Activated naive CD8-positive, alpha-beta T cell treated with anti-CD3 and anti-CD28 coated beads for 36 hours (primary cell): Measurements from ENCODE around the gene DENND10. TPM values are rescaled to one million over a fixed set of nuclear protein-coding genes. Genes with fewer than 3 reads are reported as not detected.
A peak's percentile ranks its signal among the peaks of the same experiment; 100 is the strongest.
"Not testable (repeated sequence)": the region's sequence is repeated elsewhere in the genome, so short reads cannot be mapped to it uniquely, and the experiment has no call there.

Experiments
- DNase-seq: peaks from one replicate; pipeline ENCODE4 v3.0.0; 2021
- H3K27ac Mint-ChIP-seq: one replicate; pipeline ENCODE4 v1.8.0; 2022; ENCODE audit warnings: mild to moderate bottlenecking, moderate library complexity, mixed read lengths
- H3K27me3 Mint-ChIP-seq: one replicate; pipeline ENCODE4 v1.8.0; 2022; ENCODE audit warnings: mild to moderate bottlenecking, mixed read lengths
- H3K36me3 Mint-ChIP-seq: one replicate; pipeline ENCODE4 v1.8.0; 2021; ENCODE audit warnings: mild to moderate bottlenecking, mixed read lengths
- H3K4me1 Mint-ChIP-seq: one replicate; pipeline ENCODE4 v1.8.0; 2021; ENCODE audit warnings: mixed read lengths
- H3K4me3 Mint-ChIP-seq: one replicate; pipeline ENCODE4 v1.8.0; 2022; ENCODE audit warnings: mild to moderate bottlenecking, moderate library complexity, mixed read lengths
- H3K9me3 Mint-ChIP-seq: one replicate; pipeline ENCODE4 v1.8.0; 2022; ENCODE audit warnings: mixed read lengths
- total RNA-seq, 2 experiments: library from RNA; stranded (reverse); gene quantifications; one replicate each; pipeline ENCODE4 v1.2.3, GENCODE V29; 2021

DENND10 gene
- total RNA-seq, 2 experiments from 2014 or later: 14.6 to 17.8 TPM

DNA sequence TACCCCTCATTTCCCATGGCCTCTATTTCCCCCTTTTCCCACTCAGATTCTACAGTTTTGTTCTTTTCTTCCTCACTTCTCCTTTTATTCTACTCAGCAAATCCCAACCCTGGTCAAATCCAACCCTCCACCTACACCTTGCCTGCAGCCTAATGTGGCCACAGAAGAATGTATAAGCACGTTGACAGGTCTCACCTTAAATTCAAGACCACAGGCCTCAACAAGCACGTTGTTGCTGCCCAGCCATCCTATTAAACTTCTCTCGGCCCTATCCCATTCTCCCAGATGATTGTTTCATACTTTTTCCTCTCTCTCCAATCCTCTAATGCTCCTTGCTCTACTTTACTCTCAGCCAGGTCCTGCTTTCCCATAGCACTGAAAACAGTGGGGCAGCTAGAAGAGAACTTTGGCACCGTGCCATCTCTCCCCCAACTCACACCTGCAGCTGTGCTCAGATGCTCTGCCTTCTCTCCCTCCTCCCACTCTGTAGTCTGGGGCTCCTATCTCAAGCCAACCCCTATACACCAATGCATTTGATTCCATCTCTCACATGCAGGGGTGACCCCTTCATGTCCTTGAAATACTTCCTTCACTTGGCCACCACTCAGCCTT lies 16.5 kb upstream of the DENND10 start:
- no peak overlapping the region for H3K27ac Mint-ChIP-seq
- peaks cover 14% of the 10 kb centered on the region for H3K4me1 Mint-ChIP-seq
- H3K27me3 Mint-ChIP-seq: no peaks in the 10 kb centered on the region
- DNase-seq: no peak
- no peaks in the 10 kb centered on the region for H3K36me3 Mint-ChIP-seq
- no peaks in the 10 kb centered on the region for H3K9me3 Mint-ChIP-seq
- H3K4me3 Mint-ChIP-seq: no peak overlapping the region

DNA sequence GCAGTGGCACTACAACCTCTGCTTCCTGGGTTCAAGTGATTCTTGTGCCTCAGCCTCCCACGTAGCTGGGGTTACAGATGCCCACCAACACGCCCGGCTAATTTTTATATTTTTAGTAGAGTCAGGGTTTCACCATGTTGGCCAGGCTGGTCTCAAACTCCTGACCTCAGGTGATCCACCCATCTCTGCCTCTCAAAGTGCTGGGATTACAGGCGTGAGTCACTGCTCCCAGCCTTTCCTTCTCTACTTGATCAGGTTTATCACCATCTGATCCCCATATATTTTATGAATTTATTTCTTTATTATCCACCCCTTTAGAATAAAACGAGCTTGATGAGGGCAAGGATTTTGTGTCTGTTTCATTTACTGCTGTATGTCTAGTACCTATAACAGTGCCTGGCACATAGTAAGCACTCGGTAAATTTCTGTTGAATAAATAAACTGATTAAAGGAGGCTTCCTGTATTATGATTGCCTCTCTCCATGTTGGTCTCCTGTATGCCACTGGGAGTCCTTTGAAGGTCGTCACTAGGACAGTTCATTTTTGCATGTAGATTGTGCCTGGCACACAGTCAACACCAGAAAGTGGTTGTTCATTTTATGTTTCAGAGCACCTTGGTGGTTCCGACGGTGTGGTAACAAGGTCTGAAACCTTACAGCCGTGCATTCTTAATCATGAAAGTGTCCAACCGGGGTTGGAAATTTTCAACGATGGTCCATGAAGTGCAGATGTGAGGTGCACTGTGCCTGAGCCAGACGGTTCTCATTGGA lies 13.7 kb upstream of the DENND10 start:
- H3K36me3 Mint-ChIP-seq: no peaks in the 10 kb centered on the region
- no peak overlapping the region for H3K4me3 Mint-ChIP-seq
- peaks cover 13% of the 10 kb centered on the region for H3K4me1 Mint-ChIP-seq
- H3K27ac Mint-ChIP-seq: no peak overlapping the region
- H3K9me3 Mint-ChIP-seq: no peaks in the 10 kb centered on the region
- H3K27me3 Mint-ChIP-seq: no peaks in the 10 kb centered on the region
- no peak for DNase-seq

DNA sequence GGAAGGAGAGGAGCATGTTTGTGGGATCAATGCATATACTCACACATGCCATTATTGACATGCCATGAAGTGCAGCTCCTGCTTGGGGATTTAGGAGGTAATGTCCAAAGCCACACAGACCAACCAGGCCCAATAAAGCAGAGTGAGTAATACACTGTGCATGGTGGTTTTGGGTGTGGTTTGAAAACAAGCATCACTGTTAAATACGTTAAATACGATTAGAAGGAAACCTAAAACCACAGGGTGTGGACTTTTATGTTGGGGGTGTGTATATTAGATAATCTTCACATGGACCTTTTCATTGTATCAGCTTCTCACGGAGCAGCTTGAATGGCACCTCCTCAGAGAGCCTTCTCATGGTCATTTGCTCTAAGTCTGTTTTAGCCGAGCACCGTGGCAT lies 12.9 kb upstream of the DENND10 start:
- Mint-ChIP-seq H3K9me3 (no peaks in the 10 kb centered on the region), H3K27me3 (no peaks in the 10 kb centered on the region), H3K36me3 (no peaks in the 10 kb centered on the region), H3K4me1 (peaks cover 13% of the 10 kb centered on the region), H3K4me3 (no peak overlapping the region), H3K27ac (no peak overlapping the region)
- DNase-seq: no peak

DNA sequence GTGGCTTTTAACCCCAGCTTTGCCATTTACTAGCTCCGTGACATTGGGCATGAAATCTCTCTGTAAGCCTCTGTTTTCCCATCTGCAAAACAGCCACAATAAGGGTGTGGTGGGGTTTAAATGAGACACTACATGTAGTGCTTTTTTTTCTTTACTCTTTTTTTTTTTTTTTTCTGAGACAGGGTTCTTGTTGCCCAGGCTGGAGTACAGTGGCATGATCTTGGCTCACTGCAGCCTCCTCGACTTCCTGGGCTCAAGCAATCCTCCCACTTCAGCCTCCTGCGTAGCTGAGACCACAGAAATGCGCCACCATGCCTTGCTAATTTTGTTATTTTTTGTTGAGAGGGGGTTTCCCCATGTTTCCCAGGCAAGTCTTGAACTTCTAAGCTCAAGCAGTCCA lies 8.3 kb upstream of the DENND10 start:
- Mint-ChIP-seq H3K4me3 (no peak overlapping the region), H3K27me3 (no peaks in the 10 kb centered on the region), H3K27ac (no peak overlapping the region), H3K36me3 (no peaks in the 10 kb centered on the region), H3K9me3 (no peaks in the 10 kb centered on the region), H3K4me1 (peaks cover 10% of the 10 kb centered on the region)
- no peak for DNase-seq

DNA sequence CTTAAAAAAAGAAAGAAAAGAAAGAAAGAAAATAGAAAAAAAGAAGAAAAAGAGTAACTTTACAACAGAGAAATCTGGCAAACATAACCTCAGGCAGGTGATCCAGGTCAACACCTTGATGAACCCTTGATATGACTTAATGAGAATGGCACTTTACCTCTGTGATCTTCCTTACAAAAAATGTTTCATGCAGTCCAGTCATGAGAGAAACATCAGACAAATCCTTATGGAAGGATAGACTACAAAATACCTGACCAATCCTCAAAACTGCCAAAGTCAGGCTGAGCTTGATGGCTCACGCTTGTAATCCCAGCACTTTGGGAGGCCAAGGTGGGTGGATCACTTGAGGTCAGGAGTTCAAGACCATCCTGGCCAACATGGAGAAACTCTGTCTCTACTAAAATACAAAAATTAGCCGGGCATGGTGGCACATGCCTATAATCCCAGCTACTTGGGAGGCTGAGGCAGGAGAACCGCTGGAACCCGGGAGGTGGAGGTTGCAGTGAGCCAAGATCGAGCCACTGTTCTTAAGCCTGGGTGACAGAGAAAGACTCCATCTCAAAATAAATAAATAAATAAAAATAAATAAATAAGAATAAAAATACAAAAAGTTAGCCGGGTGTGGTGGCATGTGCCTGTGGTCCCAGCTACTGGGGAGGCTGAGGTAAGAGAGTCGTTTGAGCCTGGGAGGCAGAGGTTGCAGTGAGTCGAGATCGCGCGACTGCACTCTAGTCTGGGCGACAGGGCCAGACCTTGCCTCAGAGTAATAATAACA lies 7.1 kb upstream of the DENND10 start:
- H3K9me3 Mint-ChIP-seq, H3K36me3 Mint-ChIP-seq, H3K4me3 Mint-ChIP-seq, H3K27ac Mint-ChIP-seq, DNase-seq, H3K4me1 Mint-ChIP-seq, H3K27me3 Mint-ChIP-seq: not testable (repeated sequence)

DNA sequence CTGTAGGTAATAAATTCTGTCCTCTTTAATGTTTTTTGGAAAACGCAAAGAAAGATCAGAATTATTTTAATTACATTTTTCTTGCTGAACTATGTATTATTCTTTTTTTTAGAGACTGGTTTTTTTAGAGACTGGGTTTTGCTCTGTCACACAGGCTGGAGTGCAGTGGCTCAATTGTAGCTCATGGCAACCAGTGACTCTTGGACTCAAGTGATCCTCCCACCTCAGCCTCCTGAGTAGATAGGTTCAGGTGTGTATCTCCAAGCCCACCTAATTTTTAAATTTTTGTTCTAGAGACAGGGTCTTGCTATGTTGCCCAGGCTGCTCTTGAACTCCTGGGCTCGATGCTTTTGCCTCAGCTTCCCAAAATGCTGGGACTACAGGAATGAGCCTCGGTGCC lies 5.3 kb upstream of the DENND10 start:
- Mint-ChIP-seq H3K4me1 (peaks cover 2% of the 10 kb centered on the region), H3K36me3 (no peaks in the 10 kb centered on the region), H3K4me3 (no peak overlapping the region), H3K9me3 (no peaks in the 10 kb centered on the region), H3K27ac (no peak overlapping the region), H3K27me3 (no peaks in the 10 kb centered on the region)
- DNase-seq: no peak

DNA sequence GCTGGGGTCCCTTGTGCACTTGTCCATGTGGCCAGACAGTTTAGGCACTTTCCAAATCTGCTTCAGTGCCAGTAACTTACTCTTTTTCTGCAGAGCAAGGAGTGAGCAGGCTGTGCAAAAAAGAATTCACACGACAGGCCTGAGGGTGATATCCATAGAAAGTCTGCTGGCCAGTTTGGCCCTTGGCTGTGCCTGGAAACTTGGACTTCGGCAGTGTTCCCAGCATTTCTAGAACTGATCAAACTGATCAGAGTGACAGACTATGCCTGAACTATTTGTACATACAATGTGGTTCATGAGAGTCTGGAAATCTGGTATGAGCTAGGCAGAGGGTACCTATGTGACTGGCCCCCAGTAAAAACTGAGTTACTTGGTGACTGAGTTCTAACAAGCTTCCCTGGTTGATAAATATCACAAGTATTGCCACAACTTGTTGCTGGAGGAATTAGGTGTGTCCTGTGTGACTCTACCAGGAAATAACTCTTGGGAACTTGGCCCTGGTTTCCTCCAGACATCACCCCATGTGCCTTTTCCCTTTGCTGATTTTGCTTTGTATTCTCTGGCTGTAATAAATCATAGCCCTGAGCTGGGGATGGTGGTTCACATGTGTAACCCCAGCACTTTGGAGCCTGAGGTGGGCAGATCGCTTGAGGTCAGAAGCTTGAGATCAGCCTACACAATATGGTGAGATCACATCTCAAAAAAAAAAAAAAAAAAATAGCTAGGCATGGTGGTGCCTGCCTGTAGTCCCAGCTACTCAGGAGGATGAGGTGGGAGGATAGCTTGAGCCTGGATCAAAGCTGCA lies 3.3 kb upstream of the DENND10 start:
- DNase-seq: no peak
- Mint-ChIP-seq H3K27ac (no peak overlapping the region), H3K36me3 (no peaks in the 10 kb centered on the region), H3K9me3 (no peaks in the 10 kb centered on the region), H3K27me3 (no peaks in the 10 kb centered on the region), H3K4me3 (no peak overlapping the region), H3K4me1 (peaks cover 7% of the 10 kb centered on the region)

DNA sequence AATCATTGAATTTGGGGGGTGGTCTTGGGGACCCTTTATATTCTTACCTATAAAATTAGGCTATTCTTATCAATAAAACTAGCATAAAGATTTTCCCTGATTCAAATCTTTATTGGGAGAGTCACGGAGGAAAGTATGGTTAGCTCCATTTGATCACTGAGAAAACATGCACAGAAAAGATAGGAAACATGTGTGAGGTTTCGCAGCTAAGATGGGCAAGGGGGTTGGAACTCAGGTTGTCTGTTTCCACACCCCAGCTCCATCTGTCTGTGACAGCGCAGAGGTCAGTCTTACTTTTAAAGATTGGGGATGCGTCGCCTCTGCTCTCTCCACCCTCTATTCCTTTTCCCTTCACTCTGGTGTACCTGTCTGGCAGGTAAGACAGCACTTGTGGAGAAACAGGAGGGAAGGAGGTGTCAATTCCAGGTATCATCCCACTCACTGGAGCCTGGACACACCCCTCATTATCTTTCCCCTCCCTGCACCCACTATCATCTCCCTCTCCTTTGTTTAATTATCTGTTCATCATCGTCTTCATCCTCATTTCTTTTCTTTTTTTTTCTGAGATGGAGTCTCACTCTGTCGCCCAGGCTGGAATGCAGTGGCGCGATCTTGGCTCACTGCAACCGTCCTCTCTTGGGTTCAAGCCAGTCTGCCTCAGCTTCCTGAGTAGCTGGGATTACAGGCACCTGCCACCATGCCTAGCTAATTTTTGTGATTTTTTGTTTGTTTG lies 2.4 kb upstream of the DENND10 start:
- Mint-ChIP-seq H3K36me3 (no peaks in the 10 kb centered on the region), H3K9me3 (no peaks in the 10 kb centered on the region), H3K4me1 (peaks cover 7% of the 10 kb centered on the region), H3K27ac (no peak overlapping the region), H3K27me3 (no peaks in the 10 kb centered on the region), H3K4me3 (no peak overlapping the region)
- no peak for DNase-seq

DNA sequence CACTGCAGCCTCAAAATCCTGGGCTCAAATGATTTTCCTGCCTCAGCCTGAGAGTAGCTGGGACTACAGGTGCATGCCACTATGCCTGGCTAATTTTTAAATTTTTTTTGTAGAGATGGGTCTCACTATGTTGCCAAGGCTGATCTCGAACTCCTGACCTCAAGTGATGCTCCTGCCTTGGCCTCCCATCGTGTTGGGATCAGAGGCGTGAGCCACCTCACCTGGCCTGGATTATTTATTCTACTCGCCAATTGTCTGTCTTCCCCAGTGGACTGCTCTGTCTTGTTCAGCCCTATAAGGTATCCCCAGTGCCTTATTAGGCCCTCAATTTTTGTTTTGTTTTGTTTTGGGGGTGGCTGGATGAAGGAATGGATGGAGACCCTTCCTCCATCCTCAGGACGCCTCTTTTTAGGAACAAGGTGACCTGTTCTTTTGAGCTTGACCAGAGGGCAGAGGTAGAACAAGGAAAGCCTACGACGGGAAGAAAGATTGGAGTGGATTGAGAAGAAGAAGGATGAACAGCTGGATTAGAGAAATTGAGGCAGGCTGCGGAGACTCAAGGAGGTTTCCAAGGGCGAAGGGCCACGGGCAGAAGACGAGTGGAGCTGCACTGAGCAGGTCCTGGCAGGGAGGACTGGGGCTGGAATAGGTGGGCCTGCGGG lies 541 bp upstream of the DENND10 start:
- H3K4me1 Mint-ChIP-seq: peaks cover 7% of the 10 kb centered on the region
- H3K36me3 Mint-ChIP-seq: peaks cover 2% of the 10 kb centered on the region
- H3K27ac Mint-ChIP-seq: no peak overlapping the region
- peak overlapping the region; percentile 64 for H3K4me3 Mint-ChIP-seq
- DNase-seq: no peak
- H3K9me3 Mint-ChIP-seq: no peaks in the 10 kb centered on the region
- H3K27me3 Mint-ChIP-seq: no peaks in the 10 kb centered on the region

DNA sequence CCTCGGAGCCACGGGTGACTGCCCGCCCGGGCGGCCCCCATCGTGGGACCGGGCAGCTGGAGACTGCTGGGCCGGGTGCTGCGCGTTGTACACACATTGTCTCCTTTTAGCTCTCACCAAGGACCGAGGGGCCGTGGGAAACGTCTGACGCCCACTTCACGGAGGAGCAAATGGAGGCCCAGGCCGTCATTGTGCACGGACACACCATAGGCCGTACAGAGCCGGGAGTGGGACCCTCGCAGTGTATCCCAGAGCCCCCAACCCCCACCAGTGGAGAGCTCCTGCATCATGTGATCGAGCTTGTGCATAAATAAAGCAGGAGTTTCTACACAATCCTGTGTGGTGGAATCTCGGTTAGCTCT lies 722 bp downstream of the DENND10 start:
- H3K27me3 Mint-ChIP-seq: no peaks in the 10 kb centered on the region
- peak overlapping the region; percentile 29 for H3K27ac Mint-ChIP-seq
- H3K36me3 Mint-ChIP-seq: peaks cover 3% of the 10 kb centered on the region
- DNase-seq: no peak
- peaks cover 7% of the 10 kb centered on the region for H3K4me1 Mint-ChIP-seq
- peak overlapping the region; percentile 74 for H3K4me3 Mint-ChIP-seq
- no peaks in the 10 kb centered on the region for H3K9me3 Mint-ChIP-seq

DNA sequence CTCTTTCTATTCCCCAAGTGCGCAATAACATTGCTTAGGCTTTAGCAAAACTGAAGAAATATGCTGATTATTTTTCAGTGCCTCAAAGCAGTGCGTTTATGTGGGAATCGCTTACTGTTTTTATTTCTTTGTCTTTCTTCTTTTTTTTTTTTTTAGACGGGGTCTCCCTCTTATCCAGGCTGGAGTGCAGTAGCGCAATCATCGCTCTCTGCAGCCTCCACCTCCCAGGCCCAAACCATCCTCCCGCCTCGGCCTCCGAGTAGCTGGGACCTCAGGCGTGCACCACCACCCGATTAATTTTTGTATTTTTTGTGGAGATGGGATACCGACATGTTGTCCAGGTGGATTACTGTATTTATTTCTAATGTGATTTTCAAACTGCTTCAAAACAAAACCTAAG lies 1.2 kb downstream of the DENND10 start:
- Mint-ChIP-seq H3K27me3 (no peaks in the 10 kb centered on the region), H3K36me3 (peaks cover 3% of the 10 kb centered on the region), H3K4me1 (peaks cover 7% of the 10 kb centered on the region), H3K9me3 (no peaks in the 10 kb centered on the region), H3K27ac (no peak overlapping the region), H3K4me3 (peak overlapping the region; percentile 74)
- DNase-seq: no peak

DNA sequence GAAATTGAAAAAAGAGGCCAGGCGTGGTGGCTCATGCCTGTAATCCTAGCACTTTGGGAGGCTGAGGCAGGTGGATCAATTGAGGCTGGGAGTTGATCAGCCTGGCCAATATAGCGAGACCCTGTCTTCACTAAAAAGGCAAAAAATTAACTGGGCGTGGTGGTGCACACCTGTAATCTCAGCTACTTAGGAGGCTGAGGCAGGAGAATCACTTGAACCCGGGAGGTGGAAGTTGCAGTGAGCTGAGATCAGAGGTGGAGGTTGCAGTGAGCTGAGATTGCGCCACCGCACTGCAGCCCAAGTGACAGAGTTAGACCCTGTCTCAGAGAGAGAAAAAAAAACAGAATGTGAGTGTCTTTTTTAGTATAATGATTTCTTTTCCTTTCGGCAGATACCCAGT lies 2.0 kb downstream of the DENND10 start:
- not testable (repeated sequence) for H3K27ac Mint-ChIP-seq, H3K4me3 Mint-ChIP-seq, H3K4me1 Mint-ChIP-seq, H3K36me3 Mint-ChIP-seq, H3K9me3 Mint-ChIP-seq, DNase-seq, H3K27me3 Mint-ChIP-seq

DNA sequence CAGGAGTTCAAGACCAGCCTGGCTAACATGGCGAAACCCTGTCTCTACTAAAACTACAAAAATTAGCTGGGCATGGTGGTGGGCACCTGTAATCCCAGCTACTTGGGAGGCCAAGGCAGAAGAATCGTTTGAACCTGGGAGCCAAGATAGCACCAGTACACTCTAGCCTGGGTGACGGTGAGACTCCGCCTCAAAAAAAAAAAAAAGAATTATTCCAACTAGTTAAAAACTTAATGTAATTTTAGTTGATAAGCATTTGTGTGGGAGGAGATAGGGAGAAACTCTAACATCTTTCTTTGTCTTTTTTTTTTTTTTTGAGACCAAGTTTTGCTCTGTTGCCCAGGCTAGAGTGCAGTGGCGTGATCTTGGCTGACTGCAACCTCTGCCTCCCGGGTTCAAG lies 3.2 kb downstream of the DENND10 start:
- H3K4me1 Mint-ChIP-seq, H3K4me3 Mint-ChIP-seq, H3K27ac Mint-ChIP-seq, H3K36me3 Mint-ChIP-seq, H3K27me3 Mint-ChIP-seq, DNase-seq, H3K9me3 Mint-ChIP-seq: not testable (repeated sequence)

DNA sequence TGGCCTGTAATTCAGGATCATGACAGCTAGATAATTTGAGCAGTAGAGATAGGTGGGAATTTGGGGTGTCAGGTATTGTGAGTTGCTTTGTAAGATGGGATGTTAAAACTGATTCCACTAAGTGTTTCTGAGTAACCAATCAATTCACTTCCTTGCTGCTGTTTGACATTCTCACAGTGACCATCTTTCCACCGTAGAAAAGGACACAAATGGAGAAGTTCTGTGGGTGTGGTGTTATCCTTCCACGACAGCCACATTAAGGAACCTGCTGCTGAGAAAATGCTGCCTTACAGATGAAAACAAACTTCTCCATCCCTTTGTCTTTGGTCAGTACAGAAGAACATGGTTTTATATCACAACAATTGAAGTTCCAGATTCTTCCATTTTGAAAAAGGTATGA lies 3.9 kb downstream of the DENND10 start:
- H3K27me3 Mint-ChIP-seq, H3K9me3 Mint-ChIP-seq, H3K36me3 Mint-ChIP-seq: not testable (repeated sequence)

More for the DNA sequence above, 3.9 kb downstream of the DENND10 start:
- H3K4me3 Mint-ChIP-seq, H3K27ac Mint-ChIP-seq, H3K4me1 Mint-ChIP-seq, DNase-seq: not testable (repeated sequence)
